ENCODE data around the gene TLX2.

Gene TLX2

DNA sequence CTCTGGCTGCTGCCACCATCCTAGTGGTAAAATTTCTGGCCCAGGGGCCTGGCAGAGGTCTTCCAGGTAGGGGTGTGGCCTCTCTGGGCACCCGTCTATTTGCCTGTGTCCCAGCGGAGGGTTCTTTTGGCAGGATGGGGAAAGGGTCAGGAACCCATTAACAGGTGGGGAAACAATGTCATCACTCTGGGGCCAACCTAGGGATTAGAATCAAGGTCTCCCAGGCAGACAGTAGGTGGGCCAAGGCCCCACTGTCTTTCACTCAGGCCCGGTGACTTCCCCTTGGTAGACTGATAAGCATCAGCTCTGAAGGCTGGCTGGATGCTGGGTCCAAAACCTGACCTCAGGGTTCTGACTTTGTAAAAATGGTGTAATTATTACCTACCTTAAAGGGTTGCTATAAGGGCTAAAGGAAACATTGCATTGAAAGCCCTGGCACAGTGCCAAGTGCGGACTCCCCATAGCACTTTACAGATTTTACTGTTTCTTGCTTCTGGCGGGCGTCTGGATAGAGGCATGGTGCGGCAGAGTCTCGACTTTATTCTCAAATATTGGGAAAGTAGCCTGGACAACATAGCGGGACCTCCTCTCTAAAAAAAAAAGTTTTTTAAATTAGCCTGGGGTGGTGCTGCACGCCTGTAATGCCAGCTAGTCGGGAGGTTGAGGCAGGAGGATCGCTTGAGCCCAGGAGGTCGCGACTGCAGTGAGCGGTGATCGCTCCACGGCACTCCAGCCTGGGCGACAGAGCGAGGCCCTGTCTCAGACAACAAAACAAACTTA lies 17.1 kb upstream of the TLX2 start:
- DNase-seq: no peak

DNA sequence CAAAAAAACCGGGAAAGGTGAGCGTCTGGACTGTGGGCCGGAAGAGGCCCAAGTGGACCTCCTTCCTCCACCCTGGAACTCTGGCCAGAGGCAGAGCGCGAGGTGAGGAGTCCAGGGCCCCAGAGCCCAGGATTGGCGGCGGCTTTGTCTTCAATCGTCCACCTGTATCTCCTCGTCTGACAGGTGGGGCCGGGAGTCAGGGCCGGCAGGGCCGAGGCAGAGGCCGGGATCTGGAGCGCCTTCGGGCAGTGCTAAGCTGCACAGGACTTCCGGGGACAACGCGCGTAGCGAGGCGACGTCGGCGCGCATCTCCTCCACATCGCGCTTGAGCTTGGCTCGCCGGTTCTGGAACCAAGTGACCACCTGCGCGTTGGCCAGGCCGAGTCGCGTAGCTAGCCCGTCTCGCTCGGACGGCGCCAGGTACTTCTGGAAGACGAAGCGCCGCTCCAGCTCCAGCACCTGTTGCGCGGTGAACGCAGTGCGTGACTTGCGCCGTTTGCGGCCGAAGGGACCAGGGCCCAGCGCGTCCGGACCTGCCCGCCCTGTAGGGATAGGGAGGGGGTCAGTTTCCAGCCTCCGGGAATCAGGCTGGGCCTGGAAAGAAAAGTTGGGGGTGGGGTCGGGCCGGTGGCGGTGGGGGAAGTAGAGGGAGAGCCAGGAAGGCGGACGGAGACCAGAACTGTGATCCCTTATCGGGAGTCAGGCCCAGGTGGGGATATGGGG lies 16.3 kb upstream of the TLX2 start:
- DNase-seq: peak in 3 of 4 experiments; percentile 25 to 51 (median 36)

DNA sequence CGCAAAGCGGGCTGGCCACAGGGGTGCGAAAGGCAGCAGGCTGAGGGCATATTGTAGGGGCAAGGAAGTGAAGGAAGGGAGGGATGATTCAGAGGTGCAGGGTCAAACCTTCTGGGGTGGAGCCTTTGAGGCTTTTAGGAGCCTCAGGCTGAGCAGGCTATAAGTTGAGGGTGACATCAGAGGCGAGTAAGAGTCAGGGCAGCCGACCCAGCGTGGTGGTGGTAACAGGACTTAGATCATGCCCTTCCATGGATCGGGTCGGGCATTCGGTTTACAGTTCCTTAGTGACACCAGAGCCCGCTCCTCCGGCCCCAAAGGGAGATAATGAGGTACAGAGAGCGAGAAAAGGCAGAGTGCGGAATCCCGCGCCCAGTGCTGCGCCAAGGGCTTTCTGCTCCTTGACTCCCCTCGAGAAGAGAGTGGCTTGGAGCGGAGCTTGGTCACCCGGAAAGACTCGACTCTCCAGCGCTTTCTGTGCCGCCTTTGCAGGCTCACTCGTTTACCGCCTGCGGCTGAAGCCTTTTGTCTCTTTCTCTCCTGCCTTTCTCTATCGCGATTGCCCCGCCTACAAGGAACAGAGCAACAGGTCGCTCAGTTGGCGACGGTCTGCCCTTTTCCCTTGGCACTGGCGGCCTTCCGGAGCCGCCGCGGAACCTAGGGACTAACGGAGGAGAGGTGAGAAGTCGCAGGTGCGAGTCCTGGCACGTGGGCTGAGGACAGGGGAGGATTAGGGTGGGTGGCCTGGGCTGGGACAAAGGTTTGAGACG lies 15.6 kb upstream of the TLX2 start:
- peak; percentile 44 to 68 (median 64) for DNase-seq

GRCh38 chr2:74499267-74499939 lies 14.8 kb upstream of the TLX2 start, which contains the start of gene LBX2:
Gene LBX2, minus strand, starts transcription at chr2:74499603. Its CDS starts 66 bp downstream, at chr2:74499537.
- DNase-seq: peak in 3 of 4 experiments; percentile 28 to 52 (median 36)

- no peak for DNase-seq
Observed at GRCh38 chr2:74499940-74500577, 14.2 kb upstream of the TLX2 start.

DNA sequence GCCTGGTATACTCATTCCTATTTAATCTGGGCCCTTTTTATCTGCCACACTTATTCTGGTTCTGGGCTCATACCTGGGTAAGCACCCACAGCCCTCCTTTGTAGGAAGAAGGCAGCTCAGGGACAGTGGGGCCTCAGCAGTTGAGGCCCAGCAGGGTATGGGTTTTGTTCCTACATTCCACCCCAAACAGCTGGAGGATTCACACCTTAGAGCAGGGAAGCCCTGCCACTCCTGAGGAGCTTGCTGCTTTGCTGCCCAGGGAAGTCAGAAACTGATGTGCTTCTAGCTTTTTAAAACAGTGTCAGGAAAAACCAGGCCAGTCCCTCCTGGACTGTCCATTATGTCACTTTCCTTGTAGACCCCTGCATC lies 13.7 kb upstream of the TLX2 start:
- DNase-seq: no peak

GRCh38 chr2:74501335-74502071 lies 12.7 kb upstream of the TLX2 start:
- DNase-seq: no peak

DNA sequence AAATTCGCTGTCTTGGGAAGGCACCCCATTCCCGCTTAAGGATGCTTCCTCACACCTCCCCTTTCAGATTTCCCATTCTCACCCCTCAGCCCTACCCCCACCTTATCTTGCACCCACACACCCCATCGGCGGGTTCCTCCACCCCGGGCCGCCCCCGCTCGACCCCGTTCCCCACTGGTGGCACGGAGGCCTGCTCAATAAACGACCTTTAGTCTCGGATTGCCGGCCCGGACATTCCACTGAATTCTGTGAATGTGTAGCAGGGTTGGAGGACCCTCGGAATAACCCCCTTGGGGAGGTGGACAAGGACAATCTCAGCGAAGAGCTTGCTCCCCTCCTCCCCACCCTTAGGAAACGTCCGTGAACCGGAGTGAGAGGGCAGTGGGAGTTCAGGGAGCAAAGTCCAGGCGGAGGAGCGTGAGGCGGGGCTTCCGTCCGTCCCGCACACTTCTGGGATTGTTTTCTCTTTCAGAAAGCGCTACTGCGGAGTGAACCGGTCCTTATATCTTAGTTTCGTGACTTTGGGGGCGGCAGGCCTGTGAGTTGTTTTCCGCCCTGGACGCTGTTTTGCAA lies 12.0 kb upstream of the TLX2 start:
- peak in 3 of 4 experiments; percentile 36 to 56 (median 51) for DNase-seq

GRCh38 chr2:74502720-74503505 lies 11.3 kb upstream of the TLX2 start:
- peak; percentile 80 to 92 (median 88) for DNase-seq

GRCh38 chr2:74503506-74504475 lies 10.5 kb upstream of the TLX2 start:
- DNase-seq: no peak

- no peak for DNase-seq
Observed at GRCh38 chr2:74504591-74504990, 9.7 kb upstream of the TLX2 start.

DNA sequence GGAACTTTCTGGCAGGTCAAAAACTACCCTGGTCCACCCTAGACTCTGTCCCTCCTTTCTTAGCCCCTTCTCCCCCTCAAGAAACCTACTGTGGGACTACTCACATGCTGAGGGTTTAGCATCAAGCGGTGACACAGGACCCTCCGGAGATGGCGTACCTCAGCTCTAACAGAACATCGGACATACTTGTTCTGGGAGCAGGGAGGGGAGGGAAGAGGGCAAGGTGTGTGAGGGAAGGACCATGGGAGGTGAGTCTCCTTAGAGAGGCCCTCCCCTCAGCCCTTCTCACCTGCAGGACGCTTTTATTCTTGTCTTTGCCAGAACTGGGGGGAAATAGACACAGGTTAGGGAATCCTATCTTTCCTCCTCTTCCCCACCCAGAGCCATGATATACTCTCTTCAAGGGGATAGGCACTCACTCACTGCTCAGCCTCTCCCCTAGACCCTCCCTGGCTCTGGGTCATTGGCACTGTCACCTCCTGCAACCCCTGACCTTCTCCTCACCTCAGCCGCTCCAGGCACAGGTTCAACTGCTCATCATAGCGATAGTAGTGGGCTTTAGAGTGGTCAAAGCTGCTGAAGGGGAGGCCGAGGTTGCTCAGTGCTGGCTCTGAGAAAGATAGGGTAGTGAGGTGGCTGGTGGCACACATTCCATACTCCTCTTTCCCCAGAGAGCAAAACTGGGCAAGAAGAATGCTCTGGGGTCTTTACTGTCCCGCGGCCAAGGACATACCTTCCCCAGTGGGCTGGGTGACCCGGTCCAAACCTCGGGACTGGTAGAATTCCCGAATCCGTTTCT lies 8.6 kb upstream of the TLX2 start:
- no peak for DNase-seq

GRCh38 chr2:74507145-74507925 lies 6.9 kb upstream of the TLX2 start, which contains the start of gene PCGF1:
Gene PCGF1, minus strand, starts transcription at chr2:74507695. Its CDS starts 27 bp downstream, at chr2:74507668.
- peak; percentile 98 to 99 (median 99) for DNase-seq

DNA sequence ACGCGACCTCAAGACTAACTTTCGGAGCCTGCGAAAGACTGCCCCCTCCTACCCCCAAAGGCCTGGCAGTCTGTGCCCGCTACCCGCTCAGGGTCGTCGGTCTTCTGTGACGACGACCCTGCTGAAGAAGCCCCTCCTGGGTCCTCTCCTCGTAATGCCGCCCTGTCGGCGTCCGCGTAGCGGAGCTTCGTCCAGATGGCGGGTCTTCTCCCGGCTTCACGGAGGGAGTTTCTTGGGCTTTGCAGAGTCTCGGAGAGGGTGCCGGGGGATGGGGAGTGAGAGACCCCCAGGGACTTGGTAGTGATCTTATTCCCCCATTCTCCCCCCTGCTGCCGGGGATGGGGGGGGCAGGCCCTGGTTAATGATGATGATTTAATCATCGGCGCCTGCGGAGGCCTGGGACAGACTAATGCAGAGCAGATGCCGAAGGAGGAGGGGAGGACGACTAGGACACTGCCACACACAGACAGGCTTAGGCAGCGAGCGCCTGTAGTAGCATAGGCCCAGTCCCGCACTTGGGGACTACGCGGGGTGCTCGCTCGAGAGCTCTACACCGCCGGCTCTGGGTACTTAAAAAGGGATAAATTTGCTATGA lies 6.2 kb upstream of the TLX2 start:
- no peak for DNase-seq

GRCh38 chr2:74510272-74510671 lies 4.0 kb upstream of the TLX2 start:
- no peak for DNase-seq
